Gastroesophageal sphincter (tissue), 4 donors: Measurements from ENCODE around the gene WDR88. TPM values are rescaled to one million over a fixed set of nuclear protein-coding genes. Genes with fewer than 3 reads are reported as not detected.
"Not testable (repeated sequence)": the region's sequence is repeated elsewhere in the genome, so short reads cannot be mapped to it uniquely, and the experiment has no call there.

ENCODE experiments used
- ATAC-seq: fragments of 150-250 bp; one replicate; pipeline ENCODE4 v1.9.1; 2016; ENCODE audit warnings: mild to moderate bottlenecking, moderate library complexity
- H3K27ac ChIP-seq, 4 donors: fragments of 200-600 bp; sonication (generic) in 3 of 4; 1 replicate in 3 of 4; 2 replicates in 1 of 4; pipeline ENCODE4 v1.5.1; 2016 to 2019
- H3K27me3 ChIP-seq: fragments of 200-600 bp; sonication (generic); one replicate; pipeline ENCODE4 v1.5.1; 2019
- H3K36me3 ChIP-seq, 2 donors: fragments of 200-600 bp; sonication (generic); one replicate each; pipeline ENCODE4 v1.5.1; 2019; ENCODE audit warnings: control low read depth in 1 of 2
- H3K4me1 ChIP-seq, 3 donors: fragments of 200-600 bp; sonication (generic); 1 replicate in 2 of 3; 2 replicates in 1 of 3; pipeline ENCODE4 v1.5.1; 2016 to 2019; ENCODE audit warnings: control low read depth in 2 of 3
- H3K4me3 ChIP-seq, 2 donors: fragments of 200-600 bp; sonication (generic); one replicate each; pipeline ENCODE4 v1.5.1; 2019; ENCODE audit warnings: mild to moderate bottlenecking in 1 of 2, moderate library complexity in 1 of 2
- H3K9me3 ChIP-seq, 3 donors: fragments of 200-600 bp; sonication (generic); one replicate each; pipeline ENCODE4 v1.5.1; 2017 to 2019; ENCODE audit warnings: control low read depth in 2 of 3
- EP300 ChIP-seq: sonication (generic); formaldehyde crosslinking; IDR thresholded peaks from one replicate; pipeline ENCODE4 v1.6.1; 2017; ENCODE audit warnings: antibody characterized with exemption, mild to moderate bottlenecking
- POLR2A ChIP-seq, 2 donors: fragments of 450-650 bp; IDR thresholded peaks; one replicate each; pipeline ENCODE4 v1.6.1; 2017; ENCODE audit warnings: antibody characterized with exemption in 2 of 2, mild to moderate bottlenecking in 2 of 2, moderate library complexity in 1 of 2
- POLR2AphosphoS5 ChIP-seq: sonication (generic); formaldehyde crosslinking; IDR thresholded peaks from one replicate; pipeline ENCODE4 v1.6.1; 2017; ENCODE audit warnings: antibody characterized with exemption
- WGBS, 2 donors: methylation state at CpG; one replicate each; pipeline ENCODE4 v1.1.5; 2018; ENCODE audit warnings: low coverage in 1 of 2; 5-methylcytosine and 5-hydroxymethylcytosine counted together
- total RNA-seq, 4 donors: library from RNA; depleted of rRNA; stranded (reverse); fragments of >200 nt; gene quantifications; one replicate each; pipeline ENCODE4 v1.1.0, GENCODE V29; 2016
- TF ChIP-seq, protein P1 (sequence below), 4 experiments: fragments of 200-600 bp in 2 of 4; fragments of 450-650 bp in 2 of 4; sonication (generic) in 1 of 4; IDR thresholded peaks; one replicate each; pipeline ENCODE4 v1.5.1; 2017 to 2019; ENCODE audit warnings: antibody characterized with exemption in 4 of 4, mild to moderate bottlenecking in 2 of 4, moderate library complexity in 2 of 4

WDR88 gene
- total RNA-seq, 4 donors from 2014 or later: not detected

DNA sequence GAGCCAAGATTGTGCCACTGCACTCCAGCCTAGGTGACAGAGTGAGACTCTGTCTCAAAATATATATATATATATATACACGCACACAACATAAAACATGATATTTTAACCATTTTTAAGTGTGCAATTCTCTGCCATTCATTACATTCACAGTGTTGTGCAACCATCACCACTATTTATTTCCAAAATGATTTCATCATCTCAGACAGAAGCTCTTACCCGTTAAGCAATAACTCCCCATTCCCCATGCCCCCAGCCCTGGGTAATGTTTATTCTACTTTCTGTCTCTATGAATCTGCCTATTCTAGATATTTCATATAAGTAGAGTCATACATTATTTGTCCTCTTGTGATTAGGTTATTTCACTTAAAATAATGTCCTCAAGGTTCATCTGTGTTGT, 20.3 kb downstream of the WDR88 start:
- Histone ChIP-seq H3K4me1 (no peaks in the 10 kb centered on the region), H3K36me3 (no peaks in the 10 kb centered on the region), H3K4me3 (no peak overlapping the region), H3K27ac (no peak overlapping the region), H3K9me3 (no peaks in the 10 kb centered on the region), H3K27me3 (peaks cover 5% of the 10 kb centered on the region)
- TF ChIP-seq, protein P1, sequence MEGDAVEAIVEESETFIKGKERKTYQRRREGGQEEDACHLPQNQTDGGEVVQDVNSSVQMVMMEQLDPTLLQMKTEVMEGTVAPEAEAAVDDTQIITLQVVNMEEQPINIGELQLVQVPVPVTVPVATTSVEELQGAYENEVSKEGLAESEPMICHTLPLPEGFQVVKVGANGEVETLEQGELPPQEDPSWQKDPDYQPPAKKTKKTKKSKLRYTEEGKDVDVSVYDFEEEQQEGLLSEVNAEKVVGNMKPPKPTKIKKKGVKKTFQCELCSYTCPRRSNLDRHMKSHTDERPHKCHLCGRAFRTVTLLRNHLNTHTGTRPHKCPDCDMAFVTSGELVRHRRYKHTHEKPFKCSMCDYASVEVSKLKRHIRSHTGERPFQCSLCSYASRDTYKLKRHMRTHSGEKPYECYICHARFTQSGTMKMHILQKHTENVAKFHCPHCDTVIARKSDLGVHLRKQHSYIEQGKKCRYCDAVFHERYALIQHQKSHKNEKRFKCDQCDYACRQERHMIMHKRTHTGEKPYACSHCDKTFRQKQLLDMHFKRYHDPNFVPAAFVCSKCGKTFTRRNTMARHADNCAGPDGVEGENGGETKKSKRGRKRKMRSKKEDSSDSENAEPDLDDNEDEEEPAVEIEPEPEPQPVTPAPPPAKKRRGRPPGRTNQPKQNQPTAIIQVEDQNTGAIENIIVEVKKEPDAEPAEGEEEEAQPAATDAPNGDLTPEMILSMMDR (IDR thresholded peaks at IDR 0.05): no peak
- TF ChIP-seq EP300: no peak
- TF ChIP-seq POLR2AphosphoS5: no peak
- no peak for TF ChIP-seq POLR2A (IDR thresholded peaks at IDR 0.05)
- no peak for ATAC-seq
- WGBS, 2 donors: 62 to 69% methylated on average over 2 of the region's 2 CpGs

DNA sequence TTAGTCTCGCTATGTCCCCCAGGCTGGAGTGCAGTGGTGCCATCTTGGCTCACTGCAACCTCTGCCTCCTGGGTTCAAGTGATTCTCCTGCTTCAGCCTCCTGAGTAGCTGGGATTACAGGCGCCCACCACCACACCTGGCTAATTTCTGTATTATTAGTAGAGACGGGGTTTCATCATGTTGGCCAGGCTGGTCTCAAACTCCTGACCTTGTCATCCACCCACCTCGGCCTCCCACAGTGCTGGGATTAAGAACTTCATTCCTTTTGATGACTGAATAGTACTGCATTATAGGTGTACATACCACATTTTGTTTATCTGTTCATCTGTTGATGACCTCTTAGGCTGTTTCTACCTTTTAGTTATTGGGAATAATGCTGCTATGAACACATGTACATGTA, 20.7 kb downstream of the WDR88 start:
- H3K4me3 ChIP-seq, H3K4me1 ChIP-seq, H3K9me3 ChIP-seq, ATAC-seq, H3K27ac ChIP-seq, H3K27me3 ChIP-seq, H3K36me3 ChIP-seq: not testable (repeated sequence)
- 79 to 85% methylated on average over 4 of the region's 4 CpGs for WGBS, 2 donors

DNA sequence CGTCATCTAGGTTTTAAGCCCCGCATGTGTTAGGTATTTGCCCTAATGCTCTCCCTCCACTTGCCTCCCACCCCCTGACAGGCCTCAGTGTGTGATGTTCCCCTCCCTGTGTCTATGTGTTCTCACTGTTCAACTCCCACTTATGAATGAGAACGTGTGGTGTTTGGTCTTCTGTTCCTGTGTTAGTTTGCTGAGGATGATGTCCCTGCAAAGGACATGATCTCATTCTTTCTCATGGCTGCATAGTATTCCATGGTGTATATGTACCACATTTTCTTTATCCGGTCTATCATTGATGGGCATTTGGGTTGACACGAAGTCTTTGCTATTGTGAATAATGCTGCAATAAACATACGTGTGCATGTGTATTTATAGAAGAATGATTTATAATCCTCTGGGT, 22.4 kb downstream of the WDR88 start:
- not testable (repeated sequence) for ATAC-seq, H3K36me3 ChIP-seq, H3K4me3 ChIP-seq, H3K4me1 ChIP-seq, H3K27me3 ChIP-seq, H3K9me3 ChIP-seq, H3K27ac ChIP-seq
- WGBS, 2 donors: 79 to 83% methylated on average over 5 to 6 of the region's 6 CpGs

DNA sequence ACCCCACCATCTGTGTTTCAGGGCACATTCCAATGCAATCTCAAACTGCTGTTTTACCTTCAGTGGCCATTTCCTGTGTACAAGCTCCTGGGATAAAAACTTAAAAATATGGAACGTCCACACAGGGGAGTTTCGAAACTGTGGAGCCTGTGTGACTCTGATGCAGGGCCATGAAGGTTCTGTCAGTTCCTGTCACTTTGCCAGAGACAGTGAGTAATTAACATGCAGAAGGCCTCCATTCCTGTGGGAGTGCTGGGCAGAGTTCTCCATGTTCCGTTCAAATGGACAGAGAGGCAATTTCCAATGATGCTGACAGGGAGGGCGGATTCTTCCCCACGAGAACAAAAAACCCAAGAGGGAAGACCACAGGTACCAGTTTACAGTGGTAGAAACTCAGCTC, 24.4 kb downstream of the WDR88 start:
- Histone ChIP-seq H3K36me3 (no peaks in the 10 kb centered on the region), H3K4me3 (no peak overlapping the region), H3K27ac (no peak overlapping the region), H3K27me3 (peaks cover 5% of the 10 kb centered on the region), H3K9me3 (no peaks in the 10 kb centered on the region), H3K4me1 (no peaks in the 10 kb centered on the region)
- 67 to 68% methylated on average over 3 to 5 of the region's 5 CpGs for WGBS, 2 donors
- no peak for ATAC-seq
- TF ChIP-seq, protein P1 (IDR thresholded peaks at IDR 0.05): no peak
- TF ChIP-seq POLR2AphosphoS5 (no peak), EP300 (no peak), POLR2A (IDR thresholded peaks at IDR 0.05) (no peak)

DNA sequence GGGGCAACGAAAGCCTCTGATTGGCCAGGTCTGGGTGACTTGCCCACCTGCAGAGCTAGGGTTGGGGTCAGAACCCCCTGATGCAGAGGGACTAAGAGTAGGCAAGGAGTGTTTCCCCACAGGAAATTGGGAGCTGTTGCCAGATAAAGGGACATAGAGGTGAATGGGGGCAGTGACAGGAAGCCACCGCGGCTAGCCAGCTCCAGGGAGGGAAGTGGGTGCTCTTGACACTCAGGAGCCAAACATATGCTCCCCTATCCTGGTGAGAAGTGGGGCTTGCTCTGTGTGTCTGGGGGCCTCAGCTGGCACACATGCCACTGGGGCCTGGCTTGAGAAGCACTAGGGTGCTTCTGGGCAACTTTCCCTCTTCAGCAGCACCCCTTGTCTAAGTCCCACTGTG, 26.0 kb downstream of the WDR88 start:
- Histone ChIP-seq H3K27me3 (peaks cover 5% of the 10 kb centered on the region), H3K27ac (no peak overlapping the region), H3K4me3 (no peak overlapping the region), H3K4me1 (no peaks in the 10 kb centered on the region), H3K36me3 (no peaks in the 10 kb centered on the region), H3K9me3 (no peaks in the 10 kb centered on the region)
- no peak for ATAC-seq
- 86% methylated on average over 2 of the region's 3 CpGs; no CpG with 5 or more reads in 1 of the 2 donors for WGBS, 2 donors
- TF ChIP-seq, protein P1 (IDR thresholded peaks at IDR 0.05): no peak
- no peak for TF ChIP-seq EP300
- TF ChIP-seq POLR2AphosphoS5: no peak
- no peak for TF ChIP-seq POLR2A (IDR thresholded peaks at IDR 0.05)

DNA sequence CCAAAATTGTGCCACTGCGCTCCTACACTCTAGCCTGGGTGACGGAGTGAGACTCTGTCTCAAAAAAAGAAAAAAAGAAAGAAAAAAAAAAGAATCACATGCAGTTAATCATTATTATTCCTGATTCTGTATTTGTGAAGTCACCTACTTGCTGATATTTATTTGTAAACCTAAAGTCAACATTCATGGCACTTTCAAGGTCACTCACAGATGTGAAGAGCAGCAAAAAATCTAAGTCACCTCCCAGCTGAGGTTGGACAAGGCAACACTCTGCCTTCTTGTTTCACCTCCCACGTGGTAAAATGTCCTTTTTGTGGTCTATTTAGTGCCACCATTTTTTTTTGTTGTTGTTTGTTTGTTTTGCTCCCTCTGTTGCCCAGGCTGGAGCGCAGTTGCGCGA, 26.5 kb downstream of the WDR88 start:
- Histone ChIP-seq H3K4me3 (no peak overlapping the region), H3K4me1 (no peaks in the 10 kb centered on the region), H3K9me3 (no peaks in the 10 kb centered on the region), H3K27me3 (peaks cover under 1% of the 10 kb centered on the region), H3K36me3 (no peaks in the 10 kb centered on the region), H3K27ac (no peak overlapping the region)
- 86 to 93% methylated on average over 3 to 6 of the region's 6 CpGs for WGBS, 2 donors
- TF ChIP-seq, protein P1 (IDR thresholded peaks at IDR 0.05): no peak
- no peak for TF ChIP-seq POLR2AphosphoS5
- no peak for TF ChIP-seq EP300
- TF ChIP-seq POLR2A (IDR thresholded peaks at IDR 0.05): no peak
- ATAC-seq: no peak
